GM12878 (cell line): ENCODE data around the gene LDLRAD4. TPM values are rescaled to one million over a fixed set of nuclear protein-coding genes. Genes with fewer than 3 reads are reported as not detected.

Experiments
- ATAC-seq: fragments of 200-7000 bp; cut with Tn5 transposase; 3 replicates; pipeline ENCODE4 v1.9.1; 2020; ENCODE audit warnings: mild to moderate bottlenecking, moderate library complexity
- BruUV-seq: library from RNA; stranded (reverse); fragments of 400-500 nt; replicated peaks from 2 replicates; lab custom pipeline; 2021; lab: Mats Ljungman, UMichigan
- CTCF ChIA-PET: fragments of 300-600 bp; sonication (Branson Sonifier 250); formaldehyde crosslinking; extraction: SDS; loops from one replicate; lab custom pipeline; 2021; ENCODE audit warnings: inconsistent platforms; lab: Yijun Ruan, JAX
- POLR2A ChIA-PET: fragments of 350-600 bp; formaldehyde crosslinking; extraction: SDS; loops from one replicate; lab custom pipeline; 2021; ENCODE audit warnings: inconsistent platforms; lab: Charles Lee
- RAD21 ChIA-PET: fragments of 300-600 bp; sonication (Branson Sonifier 250); formaldehyde crosslinking; loops from one replicate; lab custom pipeline; 2023; ENCODE audit warnings: antibody characterized with exemption; ENCODE audit not compliant: unreplicated experiment; lab: Charles Lee
- SMC1A ChIA-PET: fragments of 300-600 bp; sonication (Branson Sonifier 250); formaldehyde crosslinking; loops from one replicate; lab custom pipeline; 2023; ENCODE audit not compliant: unreplicated experiment, uncharacterized antibody; lab: Charles Lee
- DNase-seq: peaks from one replicate; pipeline ENCODE4 v3.0.0-alpha.2; 2011; ENCODE audit warnings: low read depth, low spot score
- FAIRE-seq: peaks from 3 replicates; lab custom pipeline; 2011; peaks lifted over from hg19 to GRCh38; lab: Jason Lieb, UNC
- H2AFZ ChIP-seq: 2 replicates; pipeline ENCODE4 v1.6.0; 2011; ENCODE audit warnings: low read depth, low read length, control low read depth; ENCODE audit not compliant: control insufficient read depth
- H3K27ac ChIP-seq: 2 replicates; pipeline ENCODE4 v1.5.1; 2011; ENCODE audit warnings: control low read depth; ENCODE audit not compliant: control insufficient read depth, insufficient read depth
- H3K27me3 ChIP-seq, 2 experiments: replicated peaks in 1 of 2; 2 replicates each; pipeline versions ENCODE4 v1.6.0 to v1.6.1; 2011; ENCODE audit warnings: low read length in 1 of 2; ENCODE audit not compliant: control insufficient read depth in 2 of 2, insufficient read depth in 2 of 2
- H3K36me3 ChIP-seq, 2 experiments: 2 replicates each; pipeline ENCODE4 v1.5.1; 2011; ENCODE audit warnings: low read length in 1 of 2; ENCODE audit not compliant: control insufficient read depth in 2 of 2, insufficient read depth in 2 of 2
- H3K4me1 ChIP-seq: 2 replicates; pipeline ENCODE4 v1.6.1; 2011; ENCODE audit warnings: mild to moderate bottlenecking, low read length, moderate library complexity, mixed read lengths; ENCODE audit not compliant: control insufficient read depth, insufficient read depth
- H3K4me2 ChIP-seq: 2 replicates; pipeline ENCODE4 v1.6.0; 2011; ENCODE audit warnings: control low read depth; ENCODE audit not compliant: control insufficient read depth, insufficient read depth
- H3K4me3 ChIP-seq: fragments of 200-600 bp; sonication (generic); 2 replicates; pipeline ENCODE4 v1.5.1; 2016
- H3K79me2 ChIP-seq: 2 replicates; pipeline ENCODE4 v1.6.0; 2011; ENCODE audit warnings: low read length; ENCODE audit not compliant: control insufficient read depth, insufficient read depth
- H3K9ac ChIP-seq: 2 replicates; pipeline ENCODE4 v1.8.0; 2011; ENCODE audit warnings: low read length, control low read depth, mixed read lengths; ENCODE audit not compliant: control insufficient read depth, insufficient read depth
- H3K9me3 ChIP-seq: replicated peaks from 3 replicates; pipeline ENCODE4 v1.5.1; 2011; ENCODE audit warnings: mild to moderate bottlenecking, low read length; ENCODE audit not compliant: control insufficient read depth, insufficient read depth
- H4K20me1 ChIP-seq: 2 replicates; pipeline ENCODE4 v1.6.0; 2011; ENCODE audit not compliant: control insufficient read depth, insufficient read depth
- BMI1 ChIP-seq: fragments of 450-650 bp; IDR thresholded peaks from 2 replicates; pipeline ENCODE4 v1.6.1; 2016; ENCODE audit warnings: mild to moderate bottlenecking, moderate library complexity, borderline replicate concordance
- ETV6 ChIP-seq, 2 experiments: fragments of 450-650 bp in 1 of 2; IDR thresholded peaks in 1 of 2; conservative IDR thresholded peaks in 1 of 2; 2 replicates each; pipeline ENCODE4 v1.6.1; 2014; ENCODE audit warnings: antibody characterized with exemption in 1 of 2, borderline replicate concordance in 1 of 2, low read depth in 1 of 2, mild to moderate bottlenecking in 1 of 2, moderate library complexity in 1 of 2
- EZH2 ChIP-seq: IDR thresholded peaks from 2 replicates; pipeline ENCODE4 v1.6.1; 2012; ENCODE audit warnings: low read depth, mild to moderate bottlenecking, control low read depth, inconsistent platforms, low read length, borderline replicate concordance; ENCODE audit not compliant: control insufficient read depth
- MEF2B ChIP-seq: fragments of 450-650 bp; IDR thresholded peaks from 2 replicates; pipeline ENCODE4 v1.6.1; 2018; ENCODE audit warnings: mild to moderate bottlenecking, moderate library complexity; ENCODE audit not compliant: partially characterized antibody, poor library complexity, severe bottlenecking
- RAD51 ChIP-seq: fragments of 450-650 bp; IDR thresholded peaks from 2 replicates; pipeline ENCODE4 v1.6.1; 2016; ENCODE audit warnings: moderate library complexity, mild to moderate bottlenecking, inconsistent platforms
- TCF12 ChIP-seq: IDR thresholded peaks from 2 replicates; pipeline ENCODE4 v1.6.1; 2011; ENCODE audit warnings: low read depth, mild to moderate bottlenecking, low read length
- ZNF24 ChIP-seq: fragments of 450-650 bp; IDR thresholded peaks from 2 replicates; pipeline ENCODE4 v1.6.1; 2017; ENCODE audit warnings: antibody characterized with exemption, mild to moderate bottlenecking
- WGBS: methylation state at CpG from one replicate; pipeline ENCODE4 v1.1.6; 2016; ENCODE audit warnings: low lambda C conversion rate; ENCODE audit not compliant: insufficient replicate concordance, insufficient coverage; ENCODE audit errors: missing lambda C conversion rate; 5-methylcytosine and 5-hydroxymethylcytosine counted together
- in situ Hi-C: fragments of 300-500 bp; cut with MboI; formaldehyde crosslinking; loops from 9 replicates; pipeline ENCODE4 v1.14.3; 2018; ENCODE audit warnings: mixed read lengths
- intact Hi-C: fragments of 100-400 bp; cut with micrococcal nuclease; formaldehyde crosslinking; loops from one replicate; pipeline ENCODE4 v1.14.2; 2022; ENCODE audit not compliant: unreplicated experiment
- polyA plus RNA-seq, 11 experiments: library from polyadenylated mRNA; depleted of rRNA in 4 of 11; unstranded in 6 of 11; stranded (reverse) in 5 of 11; fragments of >200 nt; fragmentation: Nextera tagmentation in 4 of 11; fragmentation: Illumina TruSeq in 1 of 11; extraction: Ambion mirVana in 4 of 11; extraction: Trizol in 1 of 11; gene quantifications; 1 replicate in 1 of 11; 2 replicates in 10 of 11; pipeline versions ENCODE4 v1.2.1 to v1.2.3, GENCODE V29; 2011 to 2016; ENCODE audit warnings: inconsistent platforms in 2 of 11, missing spikeins in 2 of 11, low read depth in 1 of 11
- total RNA-seq, 4 experiments: library from RNA; depleted of rRNA in 3 of 4; stranded (reverse); fragments of >200 nt in 3 of 4; fragmentation: Illumina TruSeq in 1 of 4; extraction: Trizol in 1 of 4; gene quantifications; 2 replicates each; pipeline versions ENCODE4 v1.2.1 to v1.2.3, GENCODE V29; 2013 to 2021
- TF ChIP-seq, protein P1 (sequence below): fragments of 450-650 bp; IDR thresholded peaks from 2 replicates; pipeline ENCODE4 v1.6.1; 2017; ENCODE audit warnings: mild to moderate bottlenecking
- TF ChIP-seq, protein P2 (sequence below): fragments of 450-650 bp; conservative IDR thresholded peaks from 2 replicates; pipeline ENCODE4 v1.6.1; 2017; ENCODE audit warnings: mild to moderate bottlenecking, moderate library complexity
- TF ChIP-seq, protein P3 (sequence below): IDR thresholded peaks from 2 replicates; pipeline ENCODE4 v1.6.1; 2012; ENCODE audit warnings: mild to moderate bottlenecking, low read depth, low read length
- TF ChIP-seq, protein P4 (sequence below), 3 experiments: IDR thresholded peaks in 2 of 3; conservative IDR thresholded peaks in 1 of 3; 2 replicates each; pipeline ENCODE4 v1.5.1; 2011; ENCODE audit warnings: low read depth in 3 of 3, low read length in 3 of 3, mild to moderate bottlenecking in 3 of 3, control low read depth in 2 of 3, moderate library complexity in 2 of 3, inconsistent platforms in 1 of 3, mixed read lengths in 1 of 3; ENCODE audit not compliant: control insufficient read depth in 2 of 3, insufficient read depth in 1 of 3; ENCODE audit errors: extremely low read depth in 1 of 3

LDLRAD4 gene
- total and polyA plus RNA-seq, 10 of the 15 experiments (the other 5 are each of a cell fraction or from before 2014, with no cell fraction given) = 2.7 to 16.8 (median 11.2) TPM

DNA sequence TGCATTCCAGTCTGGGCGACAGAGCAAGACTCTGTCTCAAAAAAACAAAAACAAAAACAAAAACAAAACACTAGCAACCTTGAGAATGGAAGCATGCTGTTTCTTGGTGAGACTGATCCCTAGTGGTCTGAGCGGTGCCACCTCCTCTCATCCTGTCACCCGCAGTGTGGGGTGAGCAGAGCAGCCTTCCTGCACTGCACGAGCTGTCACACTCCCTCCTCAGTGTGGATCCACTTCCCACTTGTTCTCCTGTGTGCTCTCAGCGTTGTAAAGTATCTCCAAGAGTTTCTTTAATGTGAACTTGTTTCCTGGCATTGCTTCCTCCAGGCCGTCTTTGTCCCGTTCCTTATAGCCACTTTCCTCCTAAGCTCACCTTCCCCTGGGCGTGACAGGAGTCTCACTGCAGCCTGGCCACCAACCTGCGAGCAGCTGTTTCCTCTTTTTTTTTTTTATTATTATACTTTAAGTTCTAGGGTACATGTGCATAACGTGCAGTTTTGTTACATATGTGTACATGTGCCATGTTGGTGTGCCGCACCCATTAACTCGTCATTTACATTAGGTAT lies 287.3 kb downstream of the LDLRAD4 start:
- FAIRE-seq (no peak), ATAC-seq (no peak), DNase-seq (no peak)
- SMC1A ChIA-PET = no interaction called here
- in situ Hi-C loops = no loop called here
- Histone ChIP-seq H3K27ac (no peak overlapping the region), H3K9ac (no peak overlapping the region), H3K36me3 (no peaks in the 10 kb centered on the region), H3K9me3 (no peaks in the 10 kb centered on the region), H4K20me1 (no peaks in the 10 kb centered on the region), H3K27me3 (peaks cover 0 to 8% of the 10 kb centered on the region in 2 experiments; a peak in 2 of 4 replicates), H2AFZ (no peak overlapping the region), H3K4me3 (no peak overlapping the region), H3K4me1 (peaks cover 12% of the 10 kb centered on the region), H3K4me2 (no peak overlapping the region), H3K79me2 (no peaks in the 10 kb centered on the region)
- WGBS = 50% methylated on average over 10 of the region's 12 CpGs
- RAD21 ChIA-PET = no interaction called here
- no peak for TF ChIP-seq MEF2B
- TF ChIP-seq, protein P1, sequence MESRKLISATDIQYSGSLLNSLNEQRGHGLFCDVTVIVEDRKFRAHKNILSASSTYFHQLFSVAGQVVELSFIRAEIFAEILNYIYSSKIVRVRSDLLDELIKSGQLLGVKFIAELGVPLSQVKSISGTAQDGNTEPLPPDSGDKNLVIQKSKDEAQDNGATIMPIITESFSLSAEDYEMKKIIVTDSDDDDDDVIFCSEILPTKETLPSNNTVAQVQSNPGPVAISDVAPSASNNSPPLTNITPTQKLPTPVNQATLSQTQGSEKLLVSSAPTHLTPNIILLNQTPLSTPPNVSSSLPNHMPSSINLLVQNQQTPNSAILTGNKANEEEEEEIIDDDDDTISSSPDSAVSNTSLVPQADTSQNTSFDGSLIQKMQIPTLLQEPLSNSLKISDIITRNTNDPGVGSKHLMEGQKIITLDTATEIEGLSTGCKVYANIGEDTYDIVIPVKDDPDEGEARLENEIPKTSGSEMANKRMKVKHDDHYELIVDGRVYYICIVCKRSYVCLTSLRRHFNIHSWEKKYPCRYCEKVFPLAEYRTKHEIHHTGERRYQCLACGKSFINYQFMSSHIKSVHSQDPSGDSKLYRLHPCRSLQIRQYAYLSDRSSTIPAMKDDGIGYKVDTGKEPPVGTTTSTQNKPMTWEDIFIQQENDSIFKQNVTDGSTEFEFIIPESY = no peak
- TF ChIP-seq, protein P2, sequence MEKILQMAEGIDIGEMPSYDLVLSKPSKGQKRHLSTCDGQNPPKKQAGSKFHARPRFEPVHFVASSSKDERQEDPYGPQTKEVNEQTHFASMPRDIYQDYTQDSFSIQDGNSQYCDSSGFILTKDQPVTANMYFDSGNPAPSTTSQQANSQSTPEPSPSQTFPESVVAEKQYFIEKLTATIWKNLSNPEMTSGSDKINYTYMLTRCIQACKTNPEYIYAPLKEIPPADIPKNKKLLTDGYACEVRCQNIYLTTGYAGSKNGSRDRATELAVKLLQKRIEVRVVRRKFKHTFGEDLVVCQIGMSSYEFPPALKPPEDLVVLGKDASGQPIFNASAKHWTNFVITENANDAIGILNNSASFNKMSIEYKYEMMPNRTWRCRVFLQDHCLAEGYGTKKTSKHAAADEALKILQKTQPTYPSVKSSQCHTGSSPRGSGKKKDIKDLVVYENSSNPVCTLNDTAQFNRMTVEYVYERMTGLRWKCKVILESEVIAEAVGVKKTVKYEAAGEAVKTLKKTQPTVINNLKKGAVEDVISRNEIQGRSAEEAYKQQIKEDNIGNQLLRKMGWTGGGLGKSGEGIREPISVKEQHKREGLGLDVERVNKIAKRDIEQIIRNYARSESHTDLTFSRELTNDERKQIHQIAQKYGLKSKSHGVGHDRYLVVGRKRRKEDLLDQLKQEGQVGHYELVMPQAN = no peak
- TF ChIP-seq TCF12 = no peak
- TF ChIP-seq BMI1 = no peak
- no peak for TF ChIP-seq ETV6 (conservative IDR thresholded peaks at IDR 0.05 in 1 of 2, IDR thresholded peaks at IDR 0.05 in 1 of 2; ENCODE audit: borderline replicate concordance in 1 of 2, low read depth in 1 of 2)
- TF ChIP-seq, protein P3, sequence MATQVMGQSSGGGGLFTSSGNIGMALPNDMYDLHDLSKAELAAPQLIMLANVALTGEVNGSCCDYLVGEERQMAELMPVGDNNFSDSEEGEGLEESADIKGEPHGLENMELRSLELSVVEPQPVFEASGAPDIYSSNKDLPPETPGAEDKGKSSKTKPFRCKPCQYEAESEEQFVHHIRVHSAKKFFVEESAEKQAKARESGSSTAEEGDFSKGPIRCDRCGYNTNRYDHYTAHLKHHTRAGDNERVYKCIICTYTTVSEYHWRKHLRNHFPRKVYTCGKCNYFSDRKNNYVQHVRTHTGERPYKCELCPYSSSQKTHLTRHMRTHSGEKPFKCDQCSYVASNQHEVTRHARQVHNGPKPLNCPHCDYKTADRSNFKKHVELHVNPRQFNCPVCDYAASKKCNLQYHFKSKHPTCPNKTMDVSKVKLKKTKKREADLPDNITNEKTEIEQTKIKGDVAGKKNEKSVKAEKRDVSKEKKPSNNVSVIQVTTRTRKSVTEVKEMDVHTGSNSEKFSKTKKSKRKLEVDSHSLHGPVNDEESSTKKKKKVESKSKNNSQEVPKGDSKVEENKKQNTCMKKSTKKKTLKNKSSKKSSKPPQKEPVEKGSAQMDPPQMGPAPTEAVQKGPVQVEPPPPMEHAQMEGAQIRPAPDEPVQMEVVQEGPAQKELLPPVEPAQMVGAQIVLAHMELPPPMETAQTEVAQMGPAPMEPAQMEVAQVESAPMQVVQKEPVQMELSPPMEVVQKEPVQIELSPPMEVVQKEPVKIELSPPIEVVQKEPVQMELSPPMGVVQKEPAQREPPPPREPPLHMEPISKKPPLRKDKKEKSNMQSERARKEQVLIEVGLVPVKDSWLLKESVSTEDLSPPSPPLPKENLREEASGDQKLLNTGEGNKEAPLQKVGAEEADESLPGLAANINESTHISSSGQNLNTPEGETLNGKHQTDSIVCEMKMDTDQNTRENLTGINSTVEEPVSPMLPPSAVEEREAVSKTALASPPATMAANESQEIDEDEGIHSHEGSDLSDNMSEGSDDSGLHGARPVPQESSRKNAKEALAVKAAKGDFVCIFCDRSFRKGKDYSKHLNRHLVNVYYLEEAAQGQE = no peak
- no peak for TF ChIP-seq RAD51
- no peak for TF ChIP-seq ZNF24
- TF ChIP-seq, protein P4, sequence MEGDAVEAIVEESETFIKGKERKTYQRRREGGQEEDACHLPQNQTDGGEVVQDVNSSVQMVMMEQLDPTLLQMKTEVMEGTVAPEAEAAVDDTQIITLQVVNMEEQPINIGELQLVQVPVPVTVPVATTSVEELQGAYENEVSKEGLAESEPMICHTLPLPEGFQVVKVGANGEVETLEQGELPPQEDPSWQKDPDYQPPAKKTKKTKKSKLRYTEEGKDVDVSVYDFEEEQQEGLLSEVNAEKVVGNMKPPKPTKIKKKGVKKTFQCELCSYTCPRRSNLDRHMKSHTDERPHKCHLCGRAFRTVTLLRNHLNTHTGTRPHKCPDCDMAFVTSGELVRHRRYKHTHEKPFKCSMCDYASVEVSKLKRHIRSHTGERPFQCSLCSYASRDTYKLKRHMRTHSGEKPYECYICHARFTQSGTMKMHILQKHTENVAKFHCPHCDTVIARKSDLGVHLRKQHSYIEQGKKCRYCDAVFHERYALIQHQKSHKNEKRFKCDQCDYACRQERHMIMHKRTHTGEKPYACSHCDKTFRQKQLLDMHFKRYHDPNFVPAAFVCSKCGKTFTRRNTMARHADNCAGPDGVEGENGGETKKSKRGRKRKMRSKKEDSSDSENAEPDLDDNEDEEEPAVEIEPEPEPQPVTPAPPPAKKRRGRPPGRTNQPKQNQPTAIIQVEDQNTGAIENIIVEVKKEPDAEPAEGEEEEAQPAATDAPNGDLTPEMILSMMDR (IDR thresholded peaks at IDR 0.05 in 2 of 3, conservative IDR thresholded peaks at IDR 0.05 in 1 of 3; ENCODE audit: control insufficient read depth in 2 of 3, extremely low read depth in 1 of 3, insufficient read depth in 1 of 3, low read depth in 3 of 3, low read length in 3 of 3) = no peak
- no peak for TF ChIP-seq EZH2
- intact Hi-C loops = no loop called here
- CTCF ChIA-PET = interaction anchor here (0.7 to 1.2 kb wide), 3 partner anchors 52 to 124 kb away, joined by 3 read pairs; no protein-coding TSS in a partner anchor
- POLR2A ChIA-PET = no interaction called here
- no TSS peak for BruUV-seq
